ENCODE data around the gene MTRFR.

- no peak for TF ChIP-seq CTCF (IDR thresholded peaks at IDR 0.05; ENCODE audit: low read depth, low read length)
- no peak for TF ChIP-seq EZH2phosphoT487 (IDR thresholded peaks at IDR 0.05; ENCODE audit: low read depth)
Measured at GRCh38 chr12:123305136-123305535, 71.9 kb downstream of the MTRFR start.
